Measurements from ENCODE around the gene IFITM1. TPM values are rescaled to one million over a fixed set of nuclear protein-coding genes. Genes with fewer than 3 reads are reported as not detected.

IFITM1 gene
- polyA plus RNA-seq, 3 donors = 26.0 to 49.5 (median 36.3) TPM

- no peak overlapping the region for H3K9ac ChIP-seq (ENCODE audit: insufficient read depth, low read length, poor library complexity, severe bottlenecking)
- H3K79me2 ChIP-seq (ENCODE audit: insufficient read depth, low read length) = no peaks in the 10 kb centered on the region
- H3K27ac Mint-ChIP-seq = no peak overlapping the region
- H3K9me3 ChIP-seq (replicated peaks in 1 of 2; ENCODE audit: control insufficient read depth in 1 of 2, insufficient read depth in 1 of 2, low read length in 2 of 2) = peaks cover 12 to 14% of the 10 kb centered on the region in 2 donors
- WGBS (ENCODE audit: insufficient coverage) = 79% methylated on average over 14 of the region's 24 CpGs
- peaks cover 0 to 4% of the 10 kb centered on the region in 2 donors for H3K36me3 Mint-ChIP-seq
- H3K36me3 ChIP-seq (replicated peaks in 1 of 2; ENCODE audit: control insufficient read depth in 1 of 2, insufficient read depth in 2 of 2, low read length in 2 of 2) = no peaks in the 10 kb centered on the region
- peaks cover 16 to 33% (median 25%) of the 10 kb centered on the region in 7 donors for H3K9me3 Mint-ChIP-seq
- H2AFZ ChIP-seq (ENCODE audit: insufficient read depth, low read depth, low read length, poor library complexity, severe bottlenecking) = no peak overlapping the region
- no peak overlapping the region for H3K4me2 ChIP-seq (replicated peaks; ENCODE audit: extremely low read depth, low read length, poor library complexity, severe bottlenecking)
- H4K20me1 ChIP-seq (ENCODE audit: insufficient read depth, low read length) = no peaks in the 10 kb centered on the region
- H3K27ac ChIP-seq (ENCODE audit: low read depth in 1 of 2, low read length in 2 of 2) = no peak overlapping the region
- H3K4me3 Mint-ChIP-seq = no peak overlapping the region
- intact Hi-C loops (cut with micrococcal nuclease) = no loop called here
- H3K27me3 Mint-ChIP-seq (ENCODE audit: low read depth in 3 of 3) = peaks cover 33 to 53% (median 39%) of the 10 kb centered on the region in 3 donors
- TF ChIP-seq CTCF (IDR thresholded peaks at IDR 0.05) = peak; percentile 35
- H3K4me3 ChIP-seq (replicated peaks in 1 of 3; ENCODE audit: low read depth in 2 of 3, low read length in 3 of 3) = no peak overlapping the region
- no peaks in the 10 kb centered on the region for H3K4me1 ChIP-seq (ENCODE audit: control insufficient read depth in 1 of 2, insufficient read depth in 2 of 2, low read length in 2 of 2)
- DNase-seq = peak in 1 of 3 donors; percentile 6
- peaks cover 2% of the 10 kb centered on the region for H3K4me1 Mint-ChIP-seq
- H3K27me3 ChIP-seq (ENCODE audit: control insufficient read depth in 2 of 2, insufficient read depth in 2 of 2, low read length in 2 of 2) = peaks cover 15 to 18% of the 10 kb centered on the region in 2 donors
Measured at GRCh38 chr11:363948-364761, 50.3 kb downstream of the IFITM1 start.

Small RNA genes within 50 kb of the gene (small RNA-seq; reads per million reads assigned to genes)
- gene AC136475.6 (ENCODE audit: insufficient read length, low read depth) = not detected

Other genes starting within 250 kb of the IFITM1 start
- gene SCGB1C1, start 121.0 kb upstream of the IFITM1 start, polyA plus RNA-seq = not detected
- gene BET1L, start 106.6 kb upstream of the IFITM1 start, polyA plus RNA-seq = 10 to 100 TPM in 2 of 3 donors, 1 to 10 TPM in 1; 9.5 to 37.3 (median 29.3) TPM
- gene RIC8A, start 106.3 kb upstream of the IFITM1 start, polyA plus RNA-seq = 10 to 100 TPM; 51.1 to 79.1 (median 56.5) TPM
- gene SIRT3, start 77.7 kb upstream of the IFITM1 start, polyA plus RNA-seq = 10 to 100 TPM in 1 of 3 donors, 1 to 10 TPM in 2; 4.3 to 23.7 (median 4.3) TPM
- gene PSMD13, start 77.1 kb upstream of the IFITM1 start, polyA plus RNA-seq = 100 to 1,000 TPM; 136 to 272 (median 218) TPM
- gene NLRP6, start 35.6 kb upstream of the IFITM1 start, polyA plus RNA-seq = under 1 TPM; 0.10 to 0.51 (median 0.24) TPM
- 10 to 100 TPM in 1 of 3 donors, 1 to 10 TPM in 2; 1.6 to 82.9 (median 2.1) TPM for gene PGGHG, start 24.9 kb upstream of the IFITM1 start, polyA plus RNA-seq
- not detected for gene IFITM5, start 14.5 kb upstream of the IFITM1 start, polyA plus RNA-seq
- 1,000 to 10,000 TPM in 1 of 3 donors, 100 to 1,000 TPM in 2; 625 to 1,147 (median 705) TPM for gene IFITM2, start 6.2 kb upstream of the IFITM1 start, polyA plus RNA-seq
- gene IFITM3, start 6.8 kb downstream of the IFITM1 start, polyA plus RNA-seq = 100 to 1,000 TPM; 353 to 637 (median 445) TPM
- not detected for gene B4GALNT4, start 55.5 kb downstream of the IFITM1 start, polyA plus RNA-seq
- not detected for gene PKP3, start 80.2 kb downstream of the IFITM1 start, polyA plus RNA-seq
- 100 to 1,000 TPM in 1 of 3 donors, 10 to 100 TPM in 2; 62.8 to 125 (median 75.4) TPM for gene SIGIRR, start 101.0 kb downstream of the IFITM1 start, polyA plus RNA-seq
- under 1 TPM in 2 of 3 donors, not detected in 1; 0.18 to 0.24 TPM for gene ANO9, start 128.0 kb downstream of the IFITM1 start, polyA plus RNA-seq
- 10 to 100 TPM in 2 of 3 donors, 1 to 10 TPM in 1; 9.3 to 18.3 (median 12.4) TPM for gene PTDSS2, start 136.2 kb downstream of the IFITM1 start, polyA plus RNA-seq
- gene RNH1, start 193.2 kb downstream of the IFITM1 start, polyA plus RNA-seq = 100 to 1,000 TPM; 381 to 445 (median 443) TPM
- 10 to 100 TPM; 10.1 to 32.9 (median 10.3) TPM for gene HRAS, start 221.5 kb downstream of the IFITM1 start, polyA plus RNA-seq
- under 1 TPM in 2 of 3 donors, not detected in 1; 0.09 to 0.68 TPM for gene LRRC56, start 223.5 kb downstream of the IFITM1 start, polyA plus RNA-seq
- 10 to 100 TPM in 1 of 3 donors, 1 to 10 TPM in 1, under 1 TPM in 1; 0.67 to 10.6 (median 1.2) TPM for gene LMNTD2, start 246.7 kb downstream of the IFITM1 start, polyA plus RNA-seq
- gene RASSF7, start 246.9 kb downstream of the IFITM1 start, polyA plus RNA-seq = 10 to 100 TPM in 2 of 3 donors, 1 to 10 TPM in 1; 10.0 to 26.5 (median 12.4) TPM